WERI-Rb-1 (cell line): ENCODE results near the gene FRRS1L.

Source experiments
- DNase-seq: peaks from one replicate; pipeline ENCODE4 v3.0.0-alpha.2; 2020
- H3K27ac ChIP-seq: fragments of 250-450 bp; sonication (Bioruptor Pico); 2 replicates; pipeline ENCODE4 v1.5.1; 2020; ENCODE audit warnings: mild to moderate bottlenecking, moderate library complexity
- H3K27me3 ChIP-seq: fragments of 250-450 bp; sonication (Bioruptor Pico); 2 replicates; pipeline ENCODE4 v1.5.1; 2021; ENCODE audit warnings: mild to moderate bottlenecking, low read depth, moderate library complexity; ENCODE audit not compliant: insufficient read depth, severe bottlenecking
- H3K36me3 ChIP-seq: fragments of 250-450 bp; sonication (Bioruptor Pico); 2 replicates; pipeline ENCODE4 v1.5.1; 2020; ENCODE audit warnings: mild to moderate bottlenecking, moderate library complexity
- H3K4me3 ChIP-seq: 2 replicates; pipeline ENCODE4 v1.5.1; 2011; ENCODE audit warnings: low read depth, mild to moderate bottlenecking, control low read depth, low read length
- H3K9me3 ChIP-seq: fragments of 250-450 bp; sonication (Bioruptor Pico); 2 replicates; pipeline ENCODE4 v1.5.1; 2021; ENCODE audit warnings: mild to moderate bottlenecking, moderate library complexity; ENCODE audit not compliant: severe bottlenecking
- CTCF ChIP-seq: IDR thresholded peaks from 2 replicates; pipeline ENCODE4 v1.5.1; 2011; ENCODE audit warnings: low read depth, mild to moderate bottlenecking, control low read depth, inconsistent platforms, low read length

The FRRS1L gene

GRCh38 chr9:109162677-109163076, 4.4 kb downstream of the FRRS1L start:
- H3K27ac ChIP-seq: no peak overlapping the region

GRCh38 chr9:109161471-109161870, 5.6 kb downstream of the FRRS1L start:
- Histone ChIP-seq H3K27me3 (no peaks in the 10 kb centered on the region), H3K4me3 (no peak overlapping the region), H3K36me3 (no peaks in the 10 kb centered on the region; the same call in 1 of the 2 replicates), H3K9me3 (peaks cover 5% of the 10 kb centered on the region), H3K27ac (no peak overlapping the region)
- no peak for TF ChIP-seq CTCF
- no peak for DNase-seq

More at GRCh38 chr9:109162677-109163076, 4.4 kb downstream of the FRRS1L start:
- H3K9me3 ChIP-seq: peaks cover 5% of the 10 kb centered on the region
- H3K27me3 ChIP-seq: no peaks in the 10 kb centered on the region
- H3K36me3 ChIP-seq: no peaks in the 10 kb centered on the region; the same call in 1 of the 2 replicates
- TF ChIP-seq CTCF: no peak
- DNase-seq: no peak
- no peak overlapping the region for H3K4me3 ChIP-seq

GRCh38 chr9:109159583-109159982, 7.5 kb downstream of the FRRS1L start:
- DNase-seq: no peak
- Histone ChIP-seq H3K36me3 (no peaks in the 10 kb centered on the region), H3K9me3 (no peaks in the 10 kb centered on the region), H3K27me3 (no peaks in the 10 kb centered on the region), H3K27ac (no peak overlapping the region), H3K4me3 (no peak overlapping the region)
- TF ChIP-seq CTCF: no peak

- no peak for DNase-seq
- Histone ChIP-seq H3K27ac (no peak overlapping the region), H3K9me3 (peaks cover 2% of the 10 kb centered on the region), H3K4me3 (no peak overlapping the region), H3K27me3 (no peaks in the 10 kb centered on the region), H3K36me3 (no peaks in the 10 kb centered on the region)
- TF ChIP-seq CTCF: no peak
Observed at GRCh38 chr9:109158651-109159050, 8.4 kb downstream of the FRRS1L start.

GRCh38 chr9:109156708-109157107, 10.3 kb downstream of the FRRS1L start:
- peaks cover 9% of the 10 kb centered on the region for H3K9me3 ChIP-seq
- no peaks in the 10 kb centered on the region for H3K27me3 ChIP-seq
- no peaks in the 10 kb centered on the region for H3K36me3 ChIP-seq
- H3K4me3 ChIP-seq: no peak overlapping the region
- no peak overlapping the region for H3K27ac ChIP-seq
- DNase-seq: no peak
- no peak for TF ChIP-seq CTCF

- H3K27ac ChIP-seq: no peak overlapping the region
- H3K4me3 ChIP-seq: no peak overlapping the region
- TF ChIP-seq CTCF: no peak
- H3K36me3 ChIP-seq: no peaks in the 10 kb centered on the region
- DNase-seq: no peak
- no peaks in the 10 kb centered on the region for H3K27me3 ChIP-seq
- H3K9me3 ChIP-seq: peaks cover 9% of the 10 kb centered on the region
Observed at GRCh38 chr9:109150925-109151545, 16.0 kb downstream of the FRRS1L start.
